ENCODE data around the gene DMXL1.
A peak's percentile ranks its signal among the peaks of the same experiment; 100 is the strongest.

The DMXL1 gene

DNA sequence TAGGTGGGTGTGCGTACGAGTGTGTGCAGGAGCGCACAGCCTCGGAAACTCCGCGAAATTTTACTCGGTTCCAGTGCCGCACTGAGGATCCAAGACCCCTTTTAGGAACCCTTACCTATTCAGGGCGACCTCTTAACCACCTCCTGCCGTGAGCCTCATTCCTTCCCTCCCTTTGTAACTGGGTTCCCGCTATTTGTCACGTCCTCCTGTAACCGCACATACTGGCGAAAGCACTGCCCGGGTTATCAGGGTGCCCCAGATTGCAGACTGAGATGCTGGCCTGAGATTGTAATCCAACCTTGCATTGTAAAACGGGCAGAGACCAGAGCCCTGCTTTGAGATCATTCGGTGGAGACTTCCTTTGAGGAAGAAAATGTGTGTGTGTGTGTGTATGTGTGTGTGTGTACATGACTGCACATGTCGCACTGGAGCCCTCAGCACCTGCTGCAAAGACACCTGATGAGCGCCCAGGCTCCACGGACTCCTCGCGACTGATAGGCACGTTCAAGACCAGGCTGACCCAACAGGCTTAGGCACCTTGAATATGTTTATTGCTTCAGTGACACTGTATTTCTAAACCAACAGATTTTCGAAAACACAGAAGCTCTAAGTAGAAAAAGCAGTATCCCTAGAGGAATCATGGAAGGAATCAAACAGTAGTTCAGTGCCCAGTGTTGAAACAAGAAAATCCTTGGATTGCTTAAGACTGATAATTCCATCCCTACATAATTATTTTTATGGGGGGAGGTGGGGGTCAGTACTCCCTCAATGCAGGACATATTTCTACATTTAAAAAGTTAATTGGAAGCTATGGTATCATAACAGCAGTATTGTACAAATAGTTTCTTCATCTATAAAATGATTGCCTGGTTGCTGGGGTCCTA lies 198.4 kb downstream of the DMXL1 start:
- TF ChIP-seq GATA1 (IDR thresholded peaks at IDR 0.05; ENCODE audit: low read depth, low read length) (peak; percentile 46), POLR2A (IDR thresholded peaks at IDR 0.05; ENCODE audit: low read length) (no peak)
- DNase-seq = peak; percentile 78 to 91

DNA sequence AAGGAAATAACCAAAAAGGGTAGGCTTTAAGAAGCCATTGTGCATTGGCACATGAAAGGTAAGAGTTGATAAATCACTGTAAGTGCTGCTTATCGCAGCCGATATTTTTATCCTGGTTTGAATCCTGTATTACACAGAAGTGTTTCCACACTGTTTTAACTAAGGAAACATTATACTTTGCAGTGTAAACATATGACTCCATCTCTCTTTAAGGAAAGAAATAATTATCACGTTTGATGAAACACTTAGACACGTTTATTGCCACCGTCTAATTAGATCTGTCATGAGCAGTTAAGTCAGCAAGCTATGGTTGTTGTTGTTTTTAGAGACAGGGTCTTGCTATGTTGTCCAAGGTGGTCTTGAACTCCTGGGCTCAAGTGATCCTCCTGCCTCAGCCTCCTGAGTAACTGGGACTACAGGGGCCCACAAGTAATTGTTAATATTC lies 199.3 kb downstream of the DMXL1 start:
- TF ChIP-seq GATA1 (IDR thresholded peaks at IDR 0.05; ENCODE audit: low read depth, low read length) = no peak
- no peak for TF ChIP-seq POLR2A (IDR thresholded peaks at IDR 0.05; ENCODE audit: low read length)
- no peak for DNase-seq

DNA sequence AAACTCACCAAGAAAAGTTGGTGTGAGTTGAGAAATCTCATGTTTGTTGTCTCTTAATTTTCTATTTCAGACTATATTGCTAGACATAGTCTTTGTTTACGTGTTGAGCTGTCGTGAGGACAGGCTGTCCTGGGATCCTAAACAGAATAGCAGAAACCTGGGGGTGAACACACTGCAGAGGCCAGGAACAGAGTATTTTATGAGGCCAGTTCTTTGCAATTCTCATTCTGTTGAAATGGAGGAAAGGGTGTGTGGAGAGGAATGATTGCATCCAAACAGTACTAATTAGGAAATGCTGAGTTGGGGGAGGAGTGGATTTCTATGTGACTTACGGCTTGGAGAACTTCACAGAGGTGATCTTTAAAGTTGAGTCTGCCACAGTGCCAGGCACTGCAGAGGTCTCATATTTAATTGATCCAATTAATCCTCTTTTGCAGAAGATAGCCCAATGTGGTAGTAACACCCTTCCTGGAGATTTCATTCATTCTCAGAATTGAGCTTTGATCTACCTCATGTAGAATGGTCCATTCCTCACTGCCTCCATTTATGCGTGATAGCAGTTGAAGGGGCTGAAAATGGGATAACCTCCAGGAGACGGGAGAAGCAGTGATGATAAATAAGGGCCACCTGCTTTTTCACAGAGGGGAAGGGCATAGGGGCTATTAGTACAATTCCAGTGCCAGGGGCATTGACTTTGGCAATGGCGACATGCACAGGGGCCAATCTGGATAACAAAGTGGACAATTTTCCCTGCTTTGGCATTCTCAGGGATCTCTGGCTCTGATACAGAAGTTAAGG lies 200.3 kb downstream of the DMXL1 start:
- no peak for TF ChIP-seq GATA1 (IDR thresholded peaks at IDR 0.05; ENCODE audit: low read depth, low read length)
- no peak for TF ChIP-seq POLR2A (IDR thresholded peaks at IDR 0.05; ENCODE audit: low read length)
- DNase-seq = no peak

DNA sequence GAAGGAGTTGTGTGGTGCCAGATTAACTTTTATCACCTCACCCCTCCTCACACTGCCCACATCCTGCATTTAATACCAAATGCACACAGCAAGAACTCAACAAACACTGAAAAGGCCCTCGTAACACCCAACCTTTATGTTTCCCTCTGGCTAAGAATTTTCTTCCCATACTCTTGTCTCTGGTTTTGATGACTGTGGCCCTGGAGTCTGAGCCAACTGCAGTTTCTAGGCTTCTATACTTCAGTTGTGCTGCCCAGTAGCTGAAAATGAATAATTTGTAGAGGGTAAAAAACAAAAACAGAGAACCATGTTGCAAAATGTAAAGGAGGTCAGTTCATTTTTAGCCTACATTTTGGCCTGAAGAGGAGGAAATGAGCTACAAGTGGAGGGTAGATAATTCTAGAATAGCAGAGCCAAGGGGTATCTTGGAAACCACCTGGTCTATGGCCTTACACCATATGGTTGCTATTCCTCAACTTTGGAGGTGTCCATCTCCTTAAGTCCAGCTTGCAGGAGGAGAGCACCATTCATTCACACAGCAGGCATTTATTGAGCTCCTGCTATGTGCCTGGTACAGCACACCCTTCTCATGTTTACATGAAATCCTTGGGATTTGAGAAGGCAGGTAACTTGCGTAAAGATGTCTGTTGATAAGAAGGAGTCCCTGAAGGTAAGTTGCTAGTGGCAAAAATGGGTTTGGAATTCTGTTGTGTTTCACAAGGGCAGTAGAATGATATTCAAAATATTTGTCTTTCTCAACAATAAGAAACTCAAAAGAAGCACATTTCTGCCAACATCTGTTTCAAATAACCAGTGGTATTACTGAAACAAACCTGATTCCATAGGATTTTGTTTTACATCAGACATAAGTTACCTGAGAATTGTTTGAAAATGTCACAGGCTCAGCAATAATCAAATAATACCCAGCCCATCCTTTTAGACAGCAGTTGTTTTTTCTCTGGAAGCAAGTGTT lies 201.2 kb downstream of the DMXL1 start:
- no peak for DNase-seq
- TF ChIP-seq POLR2A (IDR thresholded peaks at IDR 0.05; ENCODE audit: low read length) = no peak
- no peak for TF ChIP-seq GATA1 (IDR thresholded peaks at IDR 0.05; ENCODE audit: low read depth, low read length)

DNA sequence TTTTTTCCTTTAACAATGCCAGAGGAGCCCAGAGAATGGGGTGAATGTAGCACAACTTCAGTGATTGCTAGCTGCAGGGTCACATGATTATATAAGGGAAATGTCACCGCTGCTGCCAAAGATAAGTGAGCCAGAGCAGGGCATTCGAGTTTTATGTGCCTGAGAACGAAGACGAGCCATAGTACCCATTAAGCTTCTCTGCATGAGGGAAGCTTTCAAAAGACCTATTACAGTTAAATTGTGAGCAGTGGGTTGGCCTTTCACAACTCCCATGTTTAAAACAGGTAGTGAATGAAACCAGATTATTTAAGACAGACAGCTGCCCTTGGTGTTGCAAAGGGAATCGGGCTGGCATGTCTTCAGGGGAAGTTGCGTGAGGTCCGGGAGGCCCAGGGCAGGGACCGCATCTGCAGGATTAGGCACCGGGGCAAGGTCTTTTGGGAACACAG lies 202.5 kb downstream of the DMXL1 start:
- TF ChIP-seq POLR2A (IDR thresholded peaks at IDR 0.05; ENCODE audit: low read length) (peak; percentile 35), GATA1 (IDR thresholded peaks at IDR 0.05; ENCODE audit: low read depth, low read length) (no peak)
- DNase-seq = peak; percentile 60 to 72

DNA sequence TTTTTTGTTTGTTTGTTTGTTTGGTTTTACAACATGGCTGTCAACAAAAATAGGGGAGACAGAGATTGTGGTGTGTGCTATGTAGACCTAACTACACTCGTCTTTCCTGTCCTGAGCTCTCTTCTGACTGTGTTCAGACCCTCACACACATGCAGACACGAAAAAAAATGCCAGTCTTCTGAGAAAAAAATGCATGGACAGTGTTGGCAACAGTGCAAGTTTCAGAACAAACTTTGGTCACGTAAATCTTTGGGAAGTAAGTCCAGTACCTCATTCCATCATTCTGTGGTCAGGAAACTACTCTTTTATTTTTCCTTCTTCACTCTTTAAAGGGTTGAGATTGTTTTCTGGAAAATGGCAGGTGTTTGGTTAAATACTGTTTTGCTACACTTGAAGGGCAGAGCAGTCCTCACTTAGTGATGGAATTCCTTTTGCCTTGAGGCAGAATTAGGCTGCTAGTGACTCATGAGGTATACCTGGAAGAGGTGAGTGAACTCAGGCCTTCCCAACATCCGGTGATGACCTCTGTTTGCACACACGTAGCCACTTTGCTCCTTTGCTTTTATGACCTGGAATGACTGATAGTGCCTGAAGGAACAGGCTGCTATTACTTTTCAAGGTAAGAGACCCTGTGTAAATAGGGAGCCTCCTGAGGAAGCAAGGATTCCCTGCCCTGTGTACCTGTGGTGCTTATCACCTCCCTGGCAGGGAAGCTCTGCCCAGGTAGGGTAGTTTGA lies 203.3 kb downstream of the DMXL1 start:
- TF ChIP-seq POLR2A (IDR thresholded peaks at IDR 0.05; ENCODE audit: low read length) (no peak), GATA1 (IDR thresholded peaks at IDR 0.05; ENCODE audit: low read depth, low read length) (no peak)
- DNase-seq = no peak

DNA sequence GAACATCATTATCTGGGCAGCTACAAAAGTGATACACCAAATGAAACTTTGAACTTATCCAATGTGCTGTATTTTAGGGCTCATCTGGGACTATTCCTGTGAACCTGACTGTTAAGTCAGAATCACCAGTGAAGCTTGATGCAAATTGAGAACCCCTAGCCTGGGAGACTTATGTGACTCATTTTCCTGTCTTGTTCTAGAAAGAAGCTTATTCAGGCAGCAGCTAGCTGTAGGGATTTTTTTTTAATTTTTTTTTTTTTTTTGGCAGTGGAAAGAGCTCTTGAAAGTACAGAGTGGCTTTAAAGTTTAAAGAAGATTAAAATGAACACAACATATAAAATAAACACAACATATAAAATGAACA lies 203.9 kb downstream of the DMXL1 start:
- TF ChIP-seq POLR2A (IDR thresholded peaks at IDR 0.05; ENCODE audit: low read length) = no peak
- no peak for TF ChIP-seq GATA1 (IDR thresholded peaks at IDR 0.05; ENCODE audit: low read depth, low read length)
- no peak for DNase-seq

DNA sequence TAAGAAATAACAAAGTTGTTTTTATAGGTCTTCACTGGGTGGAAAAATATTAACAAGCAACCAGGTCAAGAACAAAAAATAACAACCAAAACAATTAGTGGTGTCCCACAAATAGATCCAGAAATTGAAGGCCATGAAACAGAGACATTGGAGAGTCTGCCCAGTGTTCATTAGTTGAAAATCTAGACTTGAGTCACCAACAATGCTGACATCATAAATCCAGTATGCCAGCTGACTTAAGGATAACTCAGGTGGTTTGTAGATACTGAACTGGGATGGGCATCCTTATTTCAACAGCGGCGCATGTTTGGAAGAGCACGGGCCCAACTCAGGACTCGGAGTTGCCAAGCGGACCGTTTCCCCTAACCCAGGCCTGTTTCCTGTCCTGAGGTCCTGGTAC lies 204.3 kb downstream of the DMXL1 start:
- DNase-seq = no peak
- TF ChIP-seq POLR2A (IDR thresholded peaks at IDR 0.05; ENCODE audit: low read length) (no peak), GATA1 (IDR thresholded peaks at IDR 0.05; ENCODE audit: low read depth, low read length) (no peak)

DNA sequence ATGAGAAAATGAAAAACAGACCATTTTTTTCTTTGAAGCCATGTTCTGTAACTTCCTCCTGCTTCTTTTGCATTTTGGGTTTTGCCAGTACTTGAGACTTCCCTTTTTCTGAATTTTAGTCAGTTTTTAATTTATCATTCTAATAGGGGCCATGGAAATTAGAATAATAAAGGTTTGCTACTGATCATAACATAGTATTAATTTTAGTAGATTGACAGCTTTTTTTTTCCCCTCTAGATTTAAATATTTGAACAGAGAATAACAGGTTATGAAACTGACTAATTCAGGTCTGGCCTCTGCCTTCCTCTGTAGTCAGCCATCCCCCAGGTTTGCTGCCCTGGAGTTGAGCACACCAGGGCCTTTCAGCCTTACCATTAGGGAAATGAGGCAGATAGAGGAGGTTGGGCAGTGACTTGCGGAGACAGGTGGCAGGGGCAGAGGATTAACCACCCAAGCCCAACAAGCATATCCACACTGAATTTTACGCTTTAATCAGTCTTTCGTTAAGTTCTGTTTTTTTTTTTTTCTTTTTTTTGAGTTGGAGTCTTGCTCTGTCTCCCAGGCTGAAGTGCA lies 204.8 kb downstream of the DMXL1 start:
- TF ChIP-seq POLR2A (IDR thresholded peaks at IDR 0.05; ENCODE audit: low read length) (no peak), GATA1 (IDR thresholded peaks at IDR 0.05; ENCODE audit: low read depth, low read length) (no peak)
- no peak for DNase-seq

DNA sequence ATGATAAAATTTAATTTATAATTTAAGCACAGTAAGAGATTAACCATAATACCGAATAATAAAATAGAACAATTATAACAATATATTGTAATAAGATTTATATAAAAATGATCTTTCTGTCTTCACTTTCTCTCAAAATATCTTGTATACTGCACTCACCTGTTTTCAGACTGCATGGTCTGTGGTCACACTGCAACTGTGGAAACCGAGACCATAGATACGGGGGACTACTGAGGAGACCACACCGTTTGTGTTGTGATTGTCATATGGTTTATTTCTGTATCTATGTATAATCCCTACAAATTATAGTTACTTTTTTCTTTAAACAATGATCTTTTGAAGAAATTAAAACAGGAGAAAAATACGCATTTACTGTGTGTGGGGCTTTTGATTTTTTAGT lies 206.1 kb downstream of the DMXL1 start:
- TF ChIP-seq POLR2A (IDR thresholded peaks at IDR 0.05; ENCODE audit: low read length) (no peak), GATA1 (IDR thresholded peaks at IDR 0.05; ENCODE audit: low read depth, low read length) (no peak)
- no peak for DNase-seq

DNA sequence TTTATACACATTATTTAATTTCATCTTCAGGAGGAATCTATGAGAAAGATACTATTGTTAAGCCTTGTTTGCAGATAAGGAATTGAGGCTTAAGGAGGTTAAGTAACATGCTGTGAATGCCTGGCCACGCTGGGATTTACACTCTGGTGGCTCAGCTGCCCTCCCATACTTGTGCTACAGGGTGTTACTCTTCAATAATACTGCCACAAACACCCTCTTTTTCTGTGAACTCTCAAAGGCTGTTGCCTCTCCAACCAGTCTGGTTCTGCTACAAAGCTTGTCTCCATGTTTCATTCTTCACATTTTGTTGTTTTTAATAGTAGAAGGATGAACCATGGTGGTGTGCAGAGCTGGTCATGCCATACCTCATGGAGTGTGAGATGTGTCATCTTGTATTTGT lies 208.2 kb downstream of the DMXL1 start:
- TF ChIP-seq POLR2A (IDR thresholded peaks at IDR 0.05; ENCODE audit: low read length) (no peak), GATA1 (IDR thresholded peaks at IDR 0.05; ENCODE audit: low read depth, low read length) (no peak)
- DNase-seq = no peak

DNA sequence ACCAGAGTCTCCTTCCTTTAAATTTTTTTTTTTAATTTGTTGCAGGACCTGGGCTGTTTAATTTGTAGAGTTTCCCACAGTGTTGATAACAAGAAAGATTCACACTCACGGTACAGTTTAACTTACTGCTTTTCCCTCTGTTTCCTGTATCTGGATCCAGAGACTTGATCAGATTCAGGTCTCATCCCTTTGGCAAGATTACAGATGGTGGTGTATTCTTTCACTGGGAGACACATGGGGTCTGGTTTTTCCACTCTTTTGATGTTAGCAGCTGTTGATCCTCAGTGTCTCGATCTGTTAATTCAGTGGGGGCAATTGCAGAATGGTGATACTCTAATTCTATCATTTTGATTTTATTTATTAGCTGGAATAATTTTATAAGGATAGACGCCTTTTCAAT lies 209.5 kb downstream of the DMXL1 start:
- no peak for DNase-seq
- TF ChIP-seq POLR2A (IDR thresholded peaks at IDR 0.05; ENCODE audit: low read length) (no peak), GATA1 (IDR thresholded peaks at IDR 0.05; ENCODE audit: low read depth, low read length) (no peak)

Measured in erythroblast (primary cell).